NT2/D1 (cell line): ENCODE results near the gene TTLL11.

ENCODE experiments used
- DNase-seq: peaks from one replicate; pipeline ENCODE4 v3.0.0-alpha.2; 2011; ENCODE audit warnings: low read depth, low spot score
- H3K27me3 ChIP-seq: 2 replicates; pipeline ENCODE4 v1.6.0; 2011; ENCODE audit warnings: mild to moderate bottlenecking; ENCODE audit not compliant: insufficient read length, insufficient read depth
- H3K36me3 ChIP-seq: 2 replicates; pipeline ENCODE4 v1.6.1; 2011; ENCODE audit warnings: mild to moderate bottlenecking, low read length, mixed read lengths; ENCODE audit not compliant: insufficient read depth, insufficient read length
- H3K4me1 ChIP-seq: 2 replicates; pipeline ENCODE4 v1.5.1; 2011; ENCODE audit not compliant: insufficient read depth, insufficient read length
- H3K4me3 ChIP-seq: 2 replicates; pipeline ENCODE4 v1.5.1; 2011; ENCODE audit warnings: low read depth; ENCODE audit not compliant: insufficient read length
- H3K9ac ChIP-seq: 2 replicates; pipeline ENCODE4 v1.6.0; 2011; ENCODE audit warnings: low read depth; ENCODE audit not compliant: insufficient read length
- H3K9me3 ChIP-seq: 2 replicates; pipeline ENCODE4 v1.5.1; 2011; ENCODE audit warnings: mild to moderate bottlenecking, low read length; ENCODE audit not compliant: insufficient read depth
- SUZ12 ChIP-seq: IDR thresholded peaks from 2 replicates; pipeline ENCODE4 v1.6.1; 2011; ENCODE audit not compliant: insufficient read length, insufficient read depth; ENCODE audit errors: extremely low read depth
- YY1 ChIP-seq: IDR thresholded peaks from 2 replicates; pipeline ENCODE4 v1.6.1; 2011; ENCODE audit not compliant: insufficient read length, insufficient read depth
- ZNF274 ChIP-seq: IDR thresholded peaks from 2 replicates; pipeline ENCODE4 v1.6.1; 2011; ENCODE audit warnings: mild to moderate bottlenecking, low read depth, low read length

Gene TTLL11

DNA sequence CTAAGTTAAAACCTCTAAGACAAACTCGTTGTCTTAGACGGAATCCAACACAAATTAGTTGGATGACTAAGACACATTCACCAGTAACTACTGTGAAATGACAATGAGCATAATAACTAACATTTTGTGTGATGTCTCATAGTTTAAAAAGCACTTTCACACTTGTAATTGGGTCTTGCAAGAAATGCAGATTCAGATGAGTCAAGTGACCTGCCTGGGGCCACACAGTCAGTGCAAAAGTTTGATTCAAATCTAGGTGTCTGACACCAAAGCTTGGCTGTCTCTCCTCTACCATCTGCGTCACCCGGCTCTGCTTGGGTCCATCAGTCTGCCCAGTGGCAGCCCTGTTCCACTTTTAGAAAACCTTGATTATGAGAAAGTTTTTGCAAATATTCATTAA lies 143.7 kb downstream of the TTLL11 start:
- no peak for DNase-seq
- H3K4me3 ChIP-seq: no peak overlapping the region
- H3K36me3 ChIP-seq: no peaks in the 10 kb centered on the region
- no peak overlapping the region for H3K9ac ChIP-seq
- no peaks in the 10 kb centered on the region for H3K27me3 ChIP-seq
- H3K9me3 ChIP-seq: no peaks in the 10 kb centered on the region
- TF ChIP-seq YY1 (no peak), ZNF274 (no peak), SUZ12 (no peak)
- peaks cover 7% of the 10 kb centered on the region for H3K4me1 ChIP-seq

GRCh38 chr9:121947775-121948174 lies 145.3 kb downstream of the TTLL11 start:
- H3K36me3 ChIP-seq: no peaks in the 10 kb centered on the region
- no peaks in the 10 kb centered on the region for H3K9me3 ChIP-seq
- DNase-seq: no peak
- H3K4me1 ChIP-seq: peaks cover 7% of the 10 kb centered on the region
- H3K9ac ChIP-seq: no peak overlapping the region
- H3K4me3 ChIP-seq: no peak overlapping the region
- TF ChIP-seq YY1 (no peak), ZNF274 (no peak), SUZ12 (no peak)
- H3K27me3 ChIP-seq: no peaks in the 10 kb centered on the region

- H3K4me1 ChIP-seq: peaks cover 5% of the 10 kb centered on the region
- H3K4me3 ChIP-seq: no peak overlapping the region
- H3K36me3 ChIP-seq: no peaks in the 10 kb centered on the region
- no peaks in the 10 kb centered on the region for H3K27me3 ChIP-seq
- no peak for DNase-seq
- no peak overlapping the region for H3K9ac ChIP-seq
- TF ChIP-seq ZNF274 (no peak), SUZ12 (no peak)
- no peaks in the 10 kb centered on the region for H3K9me3 ChIP-seq
Measured at GRCh38 chr9:121946465-121946864, 146.6 kb downstream of the TTLL11 start.

GRCh38 chr9:121945849-121946248 lies 147.3 kb downstream of the TTLL11 start:
- H3K9ac ChIP-seq: no peak overlapping the region

GRCh38 chr9:121945281-121945680 lies 147.8 kb downstream of the TTLL11 start:
- Histone ChIP-seq H3K36me3 (no peaks in the 10 kb centered on the region), H3K9ac (no peak overlapping the region), H3K27me3 (no peaks in the 10 kb centered on the region), H3K9me3 (no peaks in the 10 kb centered on the region), H3K4me1 (peaks cover 5% of the 10 kb centered on the region), H3K4me3 (no peak overlapping the region)
- no peak for TF ChIP-seq ZNF274
- TF ChIP-seq SUZ12: no peak
- TF ChIP-seq YY1: no peak
- DNase-seq: no peak

More at GRCh38 chr9:121945849-121946248, 147.3 kb downstream of the TTLL11 start:
- Histone ChIP-seq H3K36me3 (no peaks in the 10 kb centered on the region), H3K27me3 (no peaks in the 10 kb centered on the region), H3K4me1 (peaks cover 5% of the 10 kb centered on the region), H3K4me3 (no peak overlapping the region), H3K9me3 (no peaks in the 10 kb centered on the region)
- DNase-seq: no peak
- TF ChIP-seq ZNF274 (no peak), SUZ12 (no peak), YY1 (no peak)

DNA sequence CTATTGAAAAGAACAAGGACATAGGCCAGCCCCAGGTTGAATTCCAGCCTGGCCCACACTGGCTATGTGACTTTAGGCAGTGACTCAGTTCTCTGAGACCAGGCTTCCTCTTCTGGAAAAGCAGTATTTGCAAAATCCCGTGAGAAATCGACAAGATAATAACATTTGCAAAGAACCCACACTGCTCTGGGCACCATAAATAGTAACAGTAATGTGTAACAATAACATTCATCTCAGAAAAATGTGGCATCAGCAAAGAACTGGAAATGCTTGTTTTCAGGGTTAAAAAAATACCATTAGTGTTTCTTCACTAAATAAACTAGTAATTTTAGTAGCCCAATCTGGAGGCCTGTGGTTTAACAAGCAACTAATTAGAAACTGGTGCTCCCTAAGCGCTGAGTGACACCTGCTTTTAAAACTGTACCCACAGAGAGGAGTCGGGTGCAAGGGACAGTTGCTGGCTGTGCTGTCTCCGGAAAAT lies 148.4 kb downstream of the TTLL11 start:
- Histone ChIP-seq H3K4me3 (no peak overlapping the region), H3K27me3 (no peaks in the 10 kb centered on the region), H3K9ac (no peak overlapping the region), H3K36me3 (no peaks in the 10 kb centered on the region), H3K4me1 (peaks cover 2% of the 10 kb centered on the region), H3K9me3 (no peaks in the 10 kb centered on the region)
- no peak for TF ChIP-seq ZNF274
- no peak for TF ChIP-seq SUZ12
- no peak for TF ChIP-seq YY1
- DNase-seq: no peak

DNA sequence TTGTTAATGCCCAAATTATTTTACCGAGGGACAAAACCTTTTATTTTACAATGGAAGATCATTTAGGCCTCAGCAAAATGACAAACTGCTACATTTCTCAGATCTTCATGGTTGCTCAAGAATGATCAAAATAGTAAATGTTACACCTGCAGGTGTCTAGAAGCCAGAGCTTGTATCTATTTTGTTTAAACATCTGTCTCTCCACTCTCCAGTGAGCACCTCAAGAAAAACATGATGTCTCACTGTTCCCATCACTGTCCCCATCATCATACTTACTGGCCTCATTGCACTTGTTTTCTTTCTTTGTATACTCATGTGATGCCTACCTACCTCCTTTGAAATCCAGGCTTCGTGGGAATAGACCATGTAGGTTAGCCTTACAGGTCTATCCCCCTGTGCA lies 149.6 kb downstream of the TTLL11 start:
- Histone ChIP-seq H3K9me3 (no peaks in the 10 kb centered on the region), H3K4me1 (no peaks in the 10 kb centered on the region), H3K36me3 (no peaks in the 10 kb centered on the region), H3K4me3 (no peak overlapping the region), H3K27me3 (no peaks in the 10 kb centered on the region), H3K9ac (no peak overlapping the region)
- no peak for DNase-seq
- TF ChIP-seq SUZ12: no peak
- no peak for TF ChIP-seq ZNF274
- TF ChIP-seq YY1: no peak

GRCh38 chr9:121942866-121943382 lies 150.2 kb downstream of the TTLL11 start:
- H3K9me3 ChIP-seq: no peaks in the 10 kb centered on the region
- no peaks in the 10 kb centered on the region for H3K27me3 ChIP-seq
- H3K4me1 ChIP-seq: no peaks in the 10 kb centered on the region
- TF ChIP-seq YY1 (no peak), SUZ12 (no peak), ZNF274 (no peak)
- H3K36me3 ChIP-seq: no peaks in the 10 kb centered on the region
- no peak for DNase-seq
- no peak overlapping the region for H3K9ac ChIP-seq
- H3K4me3 ChIP-seq: no peak overlapping the region
